Fibroblast of lung (primary cell): ENCODE results near the gene H2AZ2. TPM values are rescaled to one million over a fixed set of nuclear protein-coding genes. Genes with fewer than 3 reads are reported as not detected.
"Not testable (repeated sequence)": the region's sequence is repeated elsewhere in the genome, so short reads cannot be mapped to it uniquely, and the experiment has no call there.

Experiments used
- DNase-seq, 2 donors: peaks; one replicate each; pipeline versions ENCODE4 v3.0.0 to v3.0.0-alpha.2; 2010; ENCODE audit warnings: low read depth in 2 of 2
- H2AFZ ChIP-seq: 2 replicates; pipeline ENCODE4 v1.5.1; 2012; ENCODE audit warnings: low read length, control low read depth, inconsistent platforms
- H3K27ac ChIP-seq: 2 replicates; pipeline ENCODE4 v1.5.1; 2011; ENCODE audit warnings: low read length, control low read depth; ENCODE audit not compliant: insufficient read depth
- H3K27me3 ChIP-seq: 2 replicates; pipeline ENCODE4 v1.5.1; 2011; ENCODE audit warnings: mild to moderate bottlenecking, low read length; ENCODE audit not compliant: control insufficient read depth, insufficient read depth
- H3K36me3 ChIP-seq: 2 replicates; pipeline ENCODE4 v1.5.1; 2011; ENCODE audit warnings: low read length; ENCODE audit not compliant: control insufficient read depth, insufficient read depth
- H3K4me1 ChIP-seq: 2 replicates; pipeline ENCODE4 v1.5.1; 2011; ENCODE audit warnings: low read length; ENCODE audit not compliant: control insufficient read depth, insufficient read depth; ENCODE audit errors: extremely low read depth
- H3K4me2 ChIP-seq: 2 replicates; pipeline ENCODE4 v1.5.1; 2011; ENCODE audit warnings: low read length, control low read depth; ENCODE audit not compliant: insufficient read depth; ENCODE audit errors: extremely low read depth
- H3K4me3 ChIP-seq, 4 experiments: fragments of 200-600 bp in 1 of 4; sonication (generic) in 1 of 4; replicated peaks in 1 of 4; 2 replicates each; pipeline ENCODE4 v1.5.1; 2011 to 2016; ENCODE audit warnings: low read length in 4 of 4, low read depth in 3 of 4, mild to moderate bottlenecking in 3 of 4, control low read depth in 2 of 4, inconsistent platforms in 1 of 4, mixed read lengths in 1 of 4; ENCODE audit not compliant: insufficient read depth in 1 of 4; ENCODE audit errors: control extremely low read depth in 1 of 4
- H3K79me2 ChIP-seq: 2 replicates; pipeline ENCODE4 v1.5.1; 2012; ENCODE audit warnings: mild to moderate bottlenecking, low read length, inconsistent platforms; ENCODE audit not compliant: control insufficient read depth, insufficient read depth
- H3K9ac ChIP-seq: 2 replicates; pipeline ENCODE4 v1.5.1; 2011; ENCODE audit warnings: mild to moderate bottlenecking, low read length, control low read depth; ENCODE audit not compliant: insufficient read depth
- H3K9me3 ChIP-seq: 2 replicates; pipeline ENCODE4 v1.5.1; 2012; ENCODE audit warnings: low read depth, low read length; ENCODE audit not compliant: control insufficient read depth, insufficient read depth
- H4K20me1 ChIP-seq: 2 replicates; pipeline ENCODE4 v1.5.1; 2011; ENCODE audit warnings: low read length; ENCODE audit not compliant: control insufficient read depth, insufficient read depth; ENCODE audit errors: extremely low read depth
- CTCF ChIP-seq, 2 donors: IDR thresholded peaks in 1 of 2; conservative IDR thresholded peaks in 1 of 2; 1 replicate in 1 of 2; 2 replicates in 1 of 2; pipeline ENCODE4 v1.5.1; 2011 to 2012; ENCODE audit warnings: low read length in 2 of 2, control low read depth in 1 of 2, inconsistent platforms in 1 of 2, low read depth in 1 of 2, mild to moderate bottlenecking in 1 of 2
- EZH2 ChIP-seq: IDR thresholded peaks from 2 replicates; pipeline ENCODE4 v1.5.1; 2012; ENCODE audit warnings: low read length, control low read depth, mild to moderate bottlenecking; ENCODE audit errors: missing control alignments
- polyA plus RNA-seq, 2 donors: library from polyadenylated mRNA; depleted of rRNA in 1 of 2; stranded (reverse) in 1 of 2; unstranded in 1 of 2; fragments of >200 nt; gene quantifications; 2 replicates each; pipeline ENCODE4 v1.2.1, GENCODE V29; 2011 to 2012; ENCODE audit warnings: missing spikeins in 1 of 2
- total RNA-seq: library from RNA; depleted of rRNA; stranded (reverse); fragments of >200 nt; gene quantifications from 2 replicates; pipeline ENCODE4 v1.2.1, GENCODE V29; 2014

Gene H2AZ2
- total and polyA plus RNA-seq, 2 donors (not counting 1 experiment from before 2014, with no cell fraction given), result 170 to 230 TPM

GRCh38 chr7:44787041-44787440, 60.8 kb downstream of the H2AZ2 start:
- H3K4me2 ChIP-seq, result no peak overlapping the region
- H3K4me1 ChIP-seq, result no peaks in the 10 kb centered on the region
- no peak overlapping the region for H3K4me3 ChIP-seq
- TF ChIP-seq CTCF (conservative IDR thresholded peaks at IDR 0.05 in 1 of 2, IDR thresholded peaks at IDR 0.05 in 1 of 2; ENCODE audit: low read depth in 1 of 2, low read length in 2 of 2) (no peak), EZH2 (no peak)
- H3K27me3 ChIP-seq, result no peaks in the 10 kb centered on the region
- no peaks in the 10 kb centered on the region for H3K79me2 ChIP-seq
- H3K9me3 ChIP-seq, result no peaks in the 10 kb centered on the region
- H3K9ac ChIP-seq, result no peak overlapping the region
- no peaks in the 10 kb centered on the region for H4K20me1 ChIP-seq
- no peaks in the 10 kb centered on the region for H3K36me3 ChIP-seq
- H3K27ac ChIP-seq, result no peak overlapping the region
- no peak for DNase-seq
- H2AFZ ChIP-seq, result no peak overlapping the region

GRCh38 chr7:44785218-44785617, 62.7 kb downstream of the H2AZ2 start:
- H3K27ac ChIP-seq, H3K4me1 ChIP-seq, DNase-seq, H3K9me3 ChIP-seq, H2AFZ ChIP-seq, H3K4me2 ChIP-seq, H4K20me1 ChIP-seq, H3K79me2 ChIP-seq, H3K9ac ChIP-seq, H3K36me3 ChIP-seq, H3K27me3 ChIP-seq, H3K4me3 ChIP-seq: not testable (repeated sequence)

- H3K9ac ChIP-seq, result no peak overlapping the region
- no peak overlapping the region for H3K27ac ChIP-seq
- no peaks in the 10 kb centered on the region for H4K20me1 ChIP-seq
- no peaks in the 10 kb centered on the region for H3K36me3 ChIP-seq
- H2AFZ ChIP-seq, result no peak overlapping the region
- no peak for TF ChIP-seq CTCF (conservative IDR thresholded peaks at IDR 0.05 in 1 of 2, IDR thresholded peaks at IDR 0.05 in 1 of 2; ENCODE audit: low read depth in 1 of 2, low read length in 2 of 2)
- TF ChIP-seq EZH2, result no peak
- no peaks in the 10 kb centered on the region for H3K9me3 ChIP-seq
- no peaks in the 10 kb centered on the region for H3K27me3 ChIP-seq
- no peak overlapping the region for H3K4me2 ChIP-seq
- no peaks in the 10 kb centered on the region for H3K4me1 ChIP-seq
- H3K4me3 ChIP-seq, result no peak overlapping the region
- H3K79me2 ChIP-seq, result no peaks in the 10 kb centered on the region
- no peak for DNase-seq
Measured at GRCh38 chr7:44784364-44784763, 63.5 kb downstream of the H2AZ2 start.

GRCh38 chr7:44783407-44783806, 64.5 kb downstream of the H2AZ2 start:
- Histone ChIP-seq H3K9ac (no peak overlapping the region), H3K79me2 (no peaks in the 10 kb centered on the region), H3K4me3 (no peak overlapping the region), H4K20me1 (no peaks in the 10 kb centered on the region), H3K27ac (no peak overlapping the region), H3K36me3 (no peaks in the 10 kb centered on the region), H2AFZ (no peak overlapping the region), H3K9me3 (no peaks in the 10 kb centered on the region), H3K27me3 (no peaks in the 10 kb centered on the region), H3K4me2 (no peak overlapping the region), H3K4me1 (no peaks in the 10 kb centered on the region)
- DNase-seq, result no peak
- TF ChIP-seq CTCF (conservative IDR thresholded peaks at IDR 0.05 in 1 of 2, IDR thresholded peaks at IDR 0.05 in 1 of 2; ENCODE audit: low read depth in 1 of 2, low read length in 2 of 2), result no peak
- no peak for TF ChIP-seq EZH2
